Esophagus muscularis mucosa (tissue), 3 donors: ENCODE results near the gene BSN.

Experiments used
- POLR2A ChIP-seq: fragments of 450-650 bp; IDR thresholded peaks from one replicate; pipeline ENCODE4 v1.6.1; 2017; ENCODE audit warnings: antibody characterized with exemption, moderate library complexity, mild to moderate bottlenecking, low read depth
- POLR2AphosphoS5 ChIP-seq, 2 donors: sonication (generic); formaldehyde crosslinking; IDR thresholded peaks; one replicate each; pipeline ENCODE4 v1.6.1; 2017; ENCODE audit warnings: antibody characterized with exemption in 2 of 2
- TF ChIP-seq, protein P1 (sequence below), 3 experiments: fragments of 200-600 bp in 2 of 3; fragments of 450-650 bp in 1 of 3; sonication (generic) in 2 of 3; IDR thresholded peaks; one replicate each; pipeline ENCODE4 v1.5.1; 2017 to 2019; ENCODE audit warnings: antibody characterized with exemption in 3 of 3, mild to moderate bottlenecking in 2 of 3, moderate library complexity in 1 of 3

DNA sequence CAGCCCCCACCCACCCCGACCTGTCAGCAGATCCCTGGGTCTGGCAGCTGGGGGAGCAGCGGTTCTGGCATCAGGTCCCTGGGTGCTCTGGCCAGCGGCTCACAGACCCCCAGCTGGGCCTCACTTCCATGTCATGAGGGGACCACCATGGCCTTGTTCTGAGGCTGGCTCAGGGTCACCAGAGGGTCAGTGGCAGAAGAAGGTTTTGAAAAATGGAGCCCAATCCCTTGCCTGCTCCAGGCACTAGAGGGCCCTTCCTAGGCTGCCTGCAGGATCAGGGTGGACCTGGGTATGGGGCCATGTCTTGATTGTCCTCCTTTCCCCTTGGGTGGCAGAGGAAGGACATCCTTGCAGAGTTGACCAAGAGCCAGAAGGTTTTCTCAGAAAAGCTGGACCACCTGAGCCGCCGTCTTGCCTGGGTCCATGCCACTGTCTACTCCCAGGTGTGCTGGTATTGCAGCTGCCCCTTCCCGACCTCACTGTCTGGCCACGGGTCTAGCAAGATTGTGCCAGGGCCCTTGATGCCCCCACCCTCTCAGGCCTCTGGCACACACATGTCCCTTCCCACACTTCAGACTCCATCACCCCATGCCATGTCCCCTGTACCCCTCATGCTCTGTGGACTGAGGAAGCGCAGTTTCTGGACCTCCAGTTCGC is 152.3 kb downstream of the BSN start:
- TF ChIP-seq, protein P1, sequence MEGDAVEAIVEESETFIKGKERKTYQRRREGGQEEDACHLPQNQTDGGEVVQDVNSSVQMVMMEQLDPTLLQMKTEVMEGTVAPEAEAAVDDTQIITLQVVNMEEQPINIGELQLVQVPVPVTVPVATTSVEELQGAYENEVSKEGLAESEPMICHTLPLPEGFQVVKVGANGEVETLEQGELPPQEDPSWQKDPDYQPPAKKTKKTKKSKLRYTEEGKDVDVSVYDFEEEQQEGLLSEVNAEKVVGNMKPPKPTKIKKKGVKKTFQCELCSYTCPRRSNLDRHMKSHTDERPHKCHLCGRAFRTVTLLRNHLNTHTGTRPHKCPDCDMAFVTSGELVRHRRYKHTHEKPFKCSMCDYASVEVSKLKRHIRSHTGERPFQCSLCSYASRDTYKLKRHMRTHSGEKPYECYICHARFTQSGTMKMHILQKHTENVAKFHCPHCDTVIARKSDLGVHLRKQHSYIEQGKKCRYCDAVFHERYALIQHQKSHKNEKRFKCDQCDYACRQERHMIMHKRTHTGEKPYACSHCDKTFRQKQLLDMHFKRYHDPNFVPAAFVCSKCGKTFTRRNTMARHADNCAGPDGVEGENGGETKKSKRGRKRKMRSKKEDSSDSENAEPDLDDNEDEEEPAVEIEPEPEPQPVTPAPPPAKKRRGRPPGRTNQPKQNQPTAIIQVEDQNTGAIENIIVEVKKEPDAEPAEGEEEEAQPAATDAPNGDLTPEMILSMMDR (IDR thresholded peaks at IDR 0.05): no peak
- TF ChIP-seq POLR2AphosphoS5 (IDR thresholded peaks at IDR 0.05) (no peak), POLR2A (no peak)
